ENCODE measurements around the gene KCNQ1. TPM values are rescaled to one million over a fixed set of nuclear protein-coding genes. Genes with fewer than 3 reads are reported as not detected.

Gene KCNQ1
- total and polyA plus RNA-seq, 9 of the 15 experiments (the other 6 are each of a cell fraction or from before 2014, with no cell fraction given) = 0.44 TPM; not detected in 8

GRCh38 chr11:2681408-2682145, 236.8 kb downstream of the KCNQ1 start:
- Histone ChIP-seq H3K9me3 (replicated peaks; ENCODE audit: control insufficient read depth, insufficient read depth, low read depth, low read length) (no peaks in the 10 kb centered on the region), H3K79me2 (ENCODE audit: control insufficient read depth, insufficient read depth, low read length) (peaks cover 76% of the 10 kb centered on the region), H3K4me1 (replicated peaks in 1 of 2; ENCODE audit: control insufficient read depth in 2 of 2, insufficient read depth in 2 of 2, low read length in 2 of 2) (peaks cover 3 to 10% of the 10 kb centered on the region in 2 experiments; a peak in 3 of 5 replicates), H3K9ac (ENCODE audit: insufficient read depth in 1 of 2, low read depth in 2 of 2, low read length in 2 of 2) (no peak overlapping the region), H3K4me2 (ENCODE audit: insufficient read depth, low read length) (no peak overlapping the region), H3K9me1 (ENCODE audit: control insufficient read depth, insufficient read depth, low read length) (no peaks in the 10 kb centered on the region), H3K27me3 (ENCODE audit: control insufficient read depth in 2 of 2, insufficient read depth in 2 of 2, low read length in 2 of 2) (no peaks in the 10 kb centered on the region), H3K36me3 (ENCODE audit: control insufficient read depth, insufficient read depth, low read length) (peaks cover 48% of the 10 kb centered on the region), H3K4me3 (no peak overlapping the region), H3K27ac (ENCODE audit: extremely low read depth, low read depth, low read length) (no peak overlapping the region), H2AFZ (ENCODE audit: low read depth, low read length) (no peak overlapping the region), H4K20me1 (replicated peaks; ENCODE audit: control insufficient read depth, insufficient read depth, low read length) (peaks cover 36% of the 10 kb centered on the region)
- peak; percentile 44 for ATAC-seq
- peak in 2 of 4 experiments; percentile 34 to 41 for DNase-seq (ENCODE audit: extremely low read depth in 1 of 4, low spot score in 3 of 4)
- in situ Hi-C loops (cut with MboI) = no loop called here
- ChIA-PET CTCF (ENCODE audit: low intra/inter-chr PET ratio) (no interaction called here), POLR2A (interaction anchor here (0.6 to 2.0 kb wide), 4 partner anchors 9 to 29 kb away, joined by 3 to 9 read pairs (median 3); partner anchors contain the start of gene KCNQ1OT1)
- WGBS (ENCODE audit: insufficient coverage, low coverage, missing lambda C conversion rate) = 28% methylated on average over 4 of the region's 5 CpGs
- peak; percentile 89 for TF ChIP-seq ZNF263 (CRISPR knock-in tag; IDR thresholded peaks at IDR 0.05; ENCODE audit: borderline replicate concordance)
- no peak for TF ChIP-seq ADNP (tag; IDR thresholded peaks at IDR 0.05)
- peak; percentile 78 for TF ChIP-seq HMBOX1 (IDR thresholded peaks at IDR 0.05)
- no peak for TF ChIP-seq NFYB (IDR thresholded peaks at IDR 0.05; ENCODE audit: extremely low read depth, insufficient read length)
- 0 out of 4 replicates have a peak, but pooled peaks of 1 of the 2 experiments have one; percentile 24 for TF ChIP-seq SRF (CRISPR knock-in tag; IDR thresholded peaks at IDR 0.05)
- no peak for TF ChIP-seq THAP12 (CRISPR knock-in tag; IDR thresholded peaks at IDR 0.05)
- peak in 1 of 2 experiments; percentile 88; a peak in 1 of 4 replicates for TF ChIP-seq ARNT (IDR thresholded peaks at IDR 0.05)
- no peak for TF ChIP-seq ETV6 (IDR thresholded peaks at IDR 0.05; ENCODE audit: borderline replicate concordance in 1 of 2, low read depth in 2 of 2, low read length in 1 of 2)
- TF ChIP-seq ETV6 (CRISPR knock-in tag; IDR thresholded peaks at IDR 0.05; ENCODE audit: borderline replicate concordance) = no peak
- TF ChIP-seq VEZF1 (CRISPR knock-in tag; IDR thresholded peaks at IDR 0.05) = 0 out of 2 replicates have a peak, but pooled peaks have one; percentile 14
- no peak for FAIRE-seq
- BruUV-seq (replicated peaks) = no TSS peak
- intact Hi-C loops (cut with micrococcal nuclease) = no loop called here
